Activated T-helper 17 cell treated with anti-CD3 and anti-CD28 coated beads, Interleukin-2, amount 50 U/mL, for 72 hours (primary cell): Measurements from ENCODE around the gene RGR. TPM values are rescaled to one million over a fixed set of nuclear protein-coding genes. Genes with fewer than 3 reads are reported as not detected.

ENCODE experiments used
- ATAC-seq: fragments of 150-1000 bp; cut with Tn5 transposase; replicated peaks from 2 replicates; pipeline ENCODE4 v1.10.0; 2021; ENCODE audit warnings: mild to moderate bottlenecking, moderate library complexity
- H3K27ac Mint-ChIP-seq: one replicate; pipeline ENCODE4 v1.8.0; 2022; ENCODE audit warnings: mixed read lengths
- H3K27me3 Mint-ChIP-seq: one replicate; pipeline ENCODE4 v1.8.0; 2022; ENCODE audit warnings: mixed read lengths
- H3K36me3 Mint-ChIP-seq: one replicate; pipeline ENCODE4 v1.8.0; 2022; ENCODE audit warnings: low read depth, mild to moderate bottlenecking, mixed read lengths
- H3K4me1 Mint-ChIP-seq: one replicate; pipeline ENCODE4 v1.8.0; 2022; ENCODE audit warnings: mixed read lengths
- H3K4me3 Mint-ChIP-seq: one replicate; pipeline ENCODE4 v1.8.0; 2022; ENCODE audit warnings: mild to moderate bottlenecking, mixed read lengths
- H3K9me3 Mint-ChIP-seq: one replicate; pipeline ENCODE4 v1.8.0; 2022; ENCODE audit warnings: mixed read lengths
- total RNA-seq, 2 donors: library from RNA; stranded (reverse); gene quantifications; one replicate each; pipeline ENCODE4 v1.2.3, GENCODE V29; 2022

The RGR gene
- total RNA-seq, 2 donors from 2014 or later = not detected

- H3K36me3 Mint-ChIP-seq = no peaks in the 10 kb centered on the region
- peaks cover 7% of the 10 kb centered on the region for H3K4me1 Mint-ChIP-seq
Measured at GRCh38 chr10:84211566-84211965, 33.3 kb upstream of the RGR start.

DNA sequence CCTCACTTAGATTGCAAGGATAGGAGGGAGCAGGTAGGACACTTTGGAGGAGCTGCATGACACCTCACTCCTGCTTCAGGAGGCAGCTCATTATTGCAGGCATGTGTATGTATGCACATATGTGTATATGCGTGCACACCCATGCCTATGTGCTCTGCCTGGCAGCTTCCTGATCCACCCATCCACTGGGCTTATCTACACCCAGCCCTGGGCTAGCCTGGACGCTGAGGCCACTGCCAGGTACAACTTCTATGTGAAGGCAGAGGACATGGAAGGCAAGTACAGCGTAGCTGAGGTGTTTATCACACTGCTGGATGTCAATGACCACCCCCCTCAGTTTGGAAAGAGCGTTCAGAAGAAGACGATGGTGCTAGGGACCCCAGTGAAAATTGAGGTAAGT lies 32.8 kb upstream of the RGR start:
- Mint-ChIP-seq H3K27me3 (peaks cover 16% of the 10 kb centered on the region), H3K27ac (no peak overlapping the region), H3K4me1 (peaks cover 7% of the 10 kb centered on the region), H3K36me3 (no peaks in the 10 kb centered on the region), H3K4me3 (no peak overlapping the region), H3K9me3 (no peaks in the 10 kb centered on the region)
- ATAC-seq = no peak

More at GRCh38 chr10:84211566-84211965, 33.3 kb upstream of the RGR start:
- H3K27me3 Mint-ChIP-seq = peaks cover 20% of the 10 kb centered on the region
- no peaks in the 10 kb centered on the region for H3K9me3 Mint-ChIP-seq
- no peak for ATAC-seq
- H3K27ac Mint-ChIP-seq = no peak overlapping the region
- H3K4me3 Mint-ChIP-seq = no peak overlapping the region

- Mint-ChIP-seq H3K4me3 (no peak overlapping the region), H3K36me3 (no peaks in the 10 kb centered on the region), H3K9me3 (no peaks in the 10 kb centered on the region), H3K4me1 (peaks cover 7% of the 10 kb centered on the region), H3K27me3 (peaks cover 14% of the 10 kb centered on the region), H3K27ac (no peak overlapping the region)
- no peak for ATAC-seq
Measured at GRCh38 chr10:84213076-84213475, 31.8 kb upstream of the RGR start.

GRCh38 chr10:84214046-84214572 lies 30.7 kb upstream of the RGR start:
- peak; percentile 19 for ATAC-seq
- Mint-ChIP-seq H3K27ac (no peak overlapping the region), H3K36me3 (no peaks in the 10 kb centered on the region)

DNA sequence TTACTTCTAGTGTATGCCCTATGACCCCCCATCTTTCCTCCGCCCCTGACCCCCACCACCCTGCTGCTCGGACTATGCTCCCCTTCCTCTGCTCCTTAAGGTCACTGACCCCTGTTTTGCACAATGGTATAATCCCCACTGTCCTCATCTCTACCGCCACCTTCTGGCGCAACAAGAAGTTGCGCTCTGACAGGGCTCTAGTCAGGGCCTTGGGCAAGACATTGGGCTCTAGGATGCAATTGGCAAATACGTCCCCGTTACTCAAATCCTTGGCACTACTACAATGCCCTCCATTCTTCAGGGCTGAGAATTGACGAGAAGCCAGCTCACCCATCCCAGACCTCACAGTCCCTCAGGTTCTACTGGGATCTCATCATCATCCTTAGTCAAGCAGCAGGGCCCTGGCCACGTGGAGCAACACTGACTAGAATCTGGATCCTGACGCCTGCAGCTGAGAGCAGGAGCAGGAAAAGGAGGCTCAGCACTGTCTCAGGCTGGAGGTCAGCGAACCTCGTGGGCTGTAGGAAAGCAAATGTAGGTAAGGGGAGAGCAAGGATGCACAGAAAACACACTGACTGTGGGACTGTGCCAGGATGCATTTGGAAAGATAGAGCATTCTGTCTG lies 30.1 kb upstream of the RGR start:
- H3K36me3 Mint-ChIP-seq = no peaks in the 10 kb centered on the region
- peak; percentile 74 for ATAC-seq
- H3K27me3 Mint-ChIP-seq = peaks cover 10% of the 10 kb centered on the region
- H3K27ac Mint-ChIP-seq = no peak overlapping the region
- H3K4me3 Mint-ChIP-seq = peak overlapping the region; percentile 42
- H3K9me3 Mint-ChIP-seq = peaks cover 4% of the 10 kb centered on the region
- peaks cover 7% of the 10 kb centered on the region for H3K4me1 Mint-ChIP-seq

More at GRCh38 chr10:84214046-84214572, 30.7 kb upstream of the RGR start:
- H3K4me1 Mint-ChIP-seq = peaks cover 7% of the 10 kb centered on the region
- no peaks in the 10 kb centered on the region for H3K9me3 Mint-ChIP-seq
- peaks cover 10% of the 10 kb centered on the region for H3K27me3 Mint-ChIP-seq
- peak overlapping the region; percentile 42 for H3K4me3 Mint-ChIP-seq

GRCh38 chr10:84216834-84217233 lies 28.0 kb upstream of the RGR start:
- H3K9me3 Mint-ChIP-seq = peaks cover 4% of the 10 kb centered on the region
- H3K27me3 Mint-ChIP-seq = peaks cover 15% of the 10 kb centered on the region
- H3K4me3 Mint-ChIP-seq = no peak overlapping the region
- no peak overlapping the region for H3K27ac Mint-ChIP-seq
- no peaks in the 10 kb centered on the region for H3K36me3 Mint-ChIP-seq
- peaks cover 7% of the 10 kb centered on the region for H3K4me1 Mint-ChIP-seq
- no peak for ATAC-seq

GRCh38 chr10:84217746-84218145 lies 27.1 kb upstream of the RGR start:
- ATAC-seq = no peak
- H3K36me3 Mint-ChIP-seq = no peaks in the 10 kb centered on the region
- H3K27ac Mint-ChIP-seq = no peak overlapping the region
- peaks cover 4% of the 10 kb centered on the region for H3K9me3 Mint-ChIP-seq
- peaks cover 7% of the 10 kb centered on the region for H3K4me1 Mint-ChIP-seq
- H3K27me3 Mint-ChIP-seq = peaks cover 19% of the 10 kb centered on the region
- H3K4me3 Mint-ChIP-seq = no peak overlapping the region

DNA sequence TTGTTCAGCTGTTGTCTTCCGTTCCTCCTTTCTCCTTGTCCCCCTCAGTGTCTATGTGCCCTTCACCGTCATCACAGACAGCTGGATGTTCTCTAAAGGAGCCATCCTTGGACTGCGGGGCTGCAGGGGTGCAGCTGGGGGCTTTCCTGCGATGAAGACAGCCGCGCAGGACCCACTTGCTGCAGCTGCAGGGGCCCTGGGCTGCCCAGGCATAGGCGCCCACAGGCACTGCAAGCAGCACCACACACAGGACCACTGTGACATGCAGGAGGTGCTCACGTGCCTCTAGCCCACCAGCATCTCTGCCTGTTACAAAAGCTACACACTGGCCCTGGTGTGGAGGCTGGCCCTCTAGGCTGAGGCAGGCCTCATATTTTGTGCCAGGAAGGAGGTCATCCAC lies 22.9 kb upstream of the RGR start:
- Mint-ChIP-seq H3K36me3 (no peaks in the 10 kb centered on the region), H3K27me3 (peaks cover 26% of the 10 kb centered on the region), H3K4me1 (no peaks in the 10 kb centered on the region), H3K27ac (no peak overlapping the region), H3K4me3 (no peak overlapping the region), H3K9me3 (peaks cover 4% of the 10 kb centered on the region)
- no peak for ATAC-seq

DNA sequence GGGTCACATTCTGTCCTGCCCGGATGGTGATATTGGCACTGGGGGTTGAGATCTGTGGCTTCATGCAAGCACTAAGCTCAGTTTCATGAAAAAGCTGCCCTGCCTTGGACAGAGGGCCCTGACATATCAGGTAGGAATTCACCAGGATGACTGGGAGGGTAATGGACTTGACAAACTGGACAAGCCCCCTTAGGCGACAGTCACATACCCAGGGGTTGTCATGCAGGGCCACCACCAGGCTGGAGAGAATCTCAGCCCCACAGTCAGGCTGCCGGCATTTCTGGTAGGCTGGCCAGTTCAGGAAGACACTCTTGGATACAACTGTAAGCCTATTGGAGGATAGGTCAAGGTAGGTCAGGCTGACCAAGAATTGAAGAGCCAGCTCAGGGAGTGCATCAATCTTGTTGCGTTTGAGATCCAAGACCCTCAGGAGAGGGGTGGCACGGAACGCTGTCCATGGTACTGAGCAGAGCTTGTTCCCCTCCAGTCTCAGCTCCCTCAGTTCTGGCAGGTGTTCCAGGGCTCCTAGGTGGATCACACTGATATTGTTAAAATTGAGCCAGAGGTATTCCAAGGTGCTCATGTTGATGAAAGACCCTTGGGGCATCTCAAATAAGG lies 20.3 kb upstream of the RGR start:
- H3K4me1 Mint-ChIP-seq = no peaks in the 10 kb centered on the region
- H3K4me3 Mint-ChIP-seq = no peak overlapping the region
- H3K27ac Mint-ChIP-seq = no peak overlapping the region
- H3K9me3 Mint-ChIP-seq = peaks cover under 1% of the 10 kb centered on the region
- ATAC-seq = no peak
- peaks cover 33% of the 10 kb centered on the region for H3K27me3 Mint-ChIP-seq
- no peaks in the 10 kb centered on the region for H3K36me3 Mint-ChIP-seq

GRCh38 chr10:84225427-84226173 lies 19.3 kb upstream of the RGR start, which contains the start of gene LRIT2:
Gene LRIT2 (minus strand): TSS chr10:84225544. CDS start chr10:84225520, 24 bp downstream.
- Mint-ChIP-seq H3K36me3 (no peaks in the 10 kb centered on the region), H3K4me3 (no peak within 1 kb of the TSS), H3K9me3 (no peaks in the 10 kb centered on the region), H3K27me3 (peaks cover 33% of the 10 kb centered on the region), H3K27ac (no peak within 1 kb of the TSS), H3K4me1 (no peaks in the 10 kb centered on the region)
- no peak for ATAC-seq

DNA sequence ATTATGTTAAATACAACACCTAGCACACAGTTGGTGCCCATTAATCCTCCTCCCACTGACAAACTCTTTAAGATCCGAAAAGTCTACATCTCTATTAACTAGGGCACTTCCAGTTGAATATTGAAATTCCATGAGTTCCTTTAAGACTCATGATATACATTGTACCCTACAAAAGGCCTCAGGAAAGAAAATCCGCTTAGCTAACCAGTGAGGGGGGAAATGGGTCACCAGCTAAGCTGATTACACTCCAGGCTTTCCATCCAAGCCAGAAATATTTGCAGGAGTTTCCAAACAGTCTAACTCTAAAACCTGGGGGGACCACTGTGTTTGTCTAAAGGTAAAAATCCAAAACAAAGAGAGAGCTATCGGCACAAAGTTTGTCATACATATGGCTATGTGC lies 18.2 kb upstream of the RGR start:
- no peaks in the 10 kb centered on the region for H3K9me3 Mint-ChIP-seq
- H3K4me3 Mint-ChIP-seq = no peak overlapping the region
- H3K4me1 Mint-ChIP-seq = no peaks in the 10 kb centered on the region
- ATAC-seq = no peak
- no peaks in the 10 kb centered on the region for H3K36me3 Mint-ChIP-seq
- H3K27ac Mint-ChIP-seq = no peak overlapping the region
- peaks cover 34% of the 10 kb centered on the region for H3K27me3 Mint-ChIP-seq

GRCh38 chr10:84227810-84228209 lies 17.0 kb upstream of the RGR start:
- Mint-ChIP-seq H3K27me3 (peaks cover 28% of the 10 kb centered on the region), H3K9me3 (no peaks in the 10 kb centered on the region), H3K36me3 (no peaks in the 10 kb centered on the region), H3K4me3 (no peak overlapping the region), H3K27ac (no peak overlapping the region), H3K4me1 (no peaks in the 10 kb centered on the region)
- no peak for ATAC-seq

DNA sequence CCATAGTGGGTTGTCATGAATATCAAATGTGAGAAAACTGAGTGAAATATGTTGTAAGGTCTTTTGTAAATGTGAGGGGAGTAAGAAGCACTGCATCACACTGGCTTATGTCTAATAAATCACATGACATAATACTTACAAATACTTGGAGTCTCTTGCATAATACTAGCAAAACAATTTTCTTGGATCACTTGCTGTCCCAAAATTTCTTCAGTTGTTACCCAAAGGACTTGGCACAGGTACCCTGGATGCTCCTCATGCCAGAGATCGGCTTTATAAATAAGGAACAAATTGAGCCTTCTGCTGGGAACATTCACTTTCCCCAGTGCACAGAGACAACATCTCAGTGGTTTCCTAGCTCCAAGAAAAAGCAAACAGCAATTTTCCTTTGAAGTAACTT lies 14.5 kb upstream of the RGR start:
- H3K9me3 Mint-ChIP-seq = no peaks in the 10 kb centered on the region
- no peak for ATAC-seq
- no peaks in the 10 kb centered on the region for H3K36me3 Mint-ChIP-seq
- no peak overlapping the region for H3K4me3 Mint-ChIP-seq
- H3K27ac Mint-ChIP-seq = no peak overlapping the region
- peaks cover 27% of the 10 kb centered on the region for H3K27me3 Mint-ChIP-seq
- H3K4me1 Mint-ChIP-seq = no peaks in the 10 kb centered on the region

GRCh38 chr10:84232376-84232775 lies 12.5 kb upstream of the RGR start:
- Mint-ChIP-seq H3K36me3 (no peaks in the 10 kb centered on the region), H3K27ac (no peak overlapping the region), H3K27me3 (peaks cover 22% of the 10 kb centered on the region), H3K4me3 (no peak overlapping the region), H3K9me3 (no peaks in the 10 kb centered on the region), H3K4me1 (no peaks in the 10 kb centered on the region)
- no peak for ATAC-seq

- H3K9me3 Mint-ChIP-seq = no peaks in the 10 kb centered on the region
- no peaks in the 10 kb centered on the region for H3K36me3 Mint-ChIP-seq
- H3K27me3 Mint-ChIP-seq = peaks cover 22% of the 10 kb centered on the region
- H3K27ac Mint-ChIP-seq = no peak overlapping the region
- no peaks in the 10 kb centered on the region for H3K4me1 Mint-ChIP-seq
- H3K4me3 Mint-ChIP-seq = no peak overlapping the region
- no peak for ATAC-seq
Measured at GRCh38 chr10:84233940-84234339, 10.9 kb upstream of the RGR start.
